HG03039 (cell line): ENCODE measurements around the gene SOAT2.
"Not testable (repeated sequence)": the region's sequence is repeated elsewhere in the genome, so short reads cannot be mapped to it uniquely, and the experiment has no call there.

Experiments
- ATAC-seq: cut with Tn5 transposase; IDR thresholded peaks from one replicate; pipeline ENCODE4 v1.9.1; 2021; ENCODE audit warnings: mild to moderate bottlenecking, moderate library complexity; ENCODE audit not compliant: unreplicated experiment

Gene SOAT2

GRCh38 chr12:53131844-53132243 is 28.6 kb downstream of the SOAT2 start:
- ATAC-seq = no peak

DNA sequence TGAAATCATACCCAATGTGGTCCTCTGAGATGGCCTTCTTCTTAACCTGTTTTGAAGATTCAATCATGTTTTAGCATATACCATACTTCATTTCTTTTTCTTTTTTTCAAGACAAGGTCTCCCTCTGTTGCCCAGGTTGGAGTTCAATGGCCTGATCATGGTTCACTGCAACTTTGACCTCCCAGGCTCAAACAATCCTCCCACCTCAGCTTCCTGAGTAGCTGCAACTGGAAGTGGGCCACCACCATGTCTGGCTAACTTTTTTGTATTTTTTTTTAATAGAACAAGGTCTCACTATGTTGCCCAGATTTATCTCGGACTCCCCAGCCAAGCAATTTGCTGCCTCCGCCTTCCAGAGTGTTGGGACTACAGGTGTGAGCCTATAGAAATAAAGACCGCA is 30.4 kb downstream of the SOAT2 start:
- no peak for ATAC-seq

DNA sequence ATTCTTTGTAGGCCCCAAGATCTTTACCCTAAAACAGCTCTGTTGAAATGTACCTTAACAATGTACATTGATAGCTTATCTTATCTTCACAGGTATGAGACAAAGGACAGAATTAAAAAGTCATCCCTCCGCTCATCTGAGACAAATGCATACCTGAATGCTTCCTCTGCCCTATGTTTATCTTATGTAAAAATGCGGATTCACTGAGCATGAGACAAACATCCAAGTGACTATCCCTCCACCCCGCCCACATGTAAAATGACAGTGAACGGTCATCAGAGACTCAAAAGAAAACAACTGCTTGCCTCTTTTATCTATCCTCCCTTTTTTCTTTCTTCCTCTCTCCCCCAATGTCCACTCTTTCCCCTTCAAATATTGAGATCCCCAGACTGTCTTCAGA is 40.1 kb downstream of the SOAT2 start:
- no peak for ATAC-seq

GRCh38 chr12:53145383-53146260 is 42.3 kb downstream of the SOAT2 start:
- ATAC-seq = no peak

GRCh38 chr12:53147181-53147580 is 43.9 kb downstream of the SOAT2 start:
- no peak for ATAC-seq

DNA sequence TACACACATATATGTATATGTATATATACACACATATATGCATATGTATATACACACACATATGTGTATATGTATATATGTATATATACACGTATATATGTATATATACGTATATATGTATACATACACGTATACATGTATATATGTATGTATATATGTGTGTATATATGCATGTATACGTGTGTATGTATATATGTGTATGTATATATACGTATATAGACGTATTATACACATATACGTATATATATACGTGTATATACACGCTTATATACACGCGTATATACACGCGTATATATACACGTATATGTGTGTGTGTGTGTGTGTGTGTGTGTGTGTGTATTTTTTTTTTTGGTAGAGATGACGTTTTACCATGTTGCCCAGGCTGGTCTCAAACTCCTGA is 44.4 kb downstream of the SOAT2 start:
- no peak for ATAC-seq

GRCh38 chr12:53151039-53151438 is 47.8 kb downstream of the SOAT2 start:
- ATAC-seq = no peak

DNA sequence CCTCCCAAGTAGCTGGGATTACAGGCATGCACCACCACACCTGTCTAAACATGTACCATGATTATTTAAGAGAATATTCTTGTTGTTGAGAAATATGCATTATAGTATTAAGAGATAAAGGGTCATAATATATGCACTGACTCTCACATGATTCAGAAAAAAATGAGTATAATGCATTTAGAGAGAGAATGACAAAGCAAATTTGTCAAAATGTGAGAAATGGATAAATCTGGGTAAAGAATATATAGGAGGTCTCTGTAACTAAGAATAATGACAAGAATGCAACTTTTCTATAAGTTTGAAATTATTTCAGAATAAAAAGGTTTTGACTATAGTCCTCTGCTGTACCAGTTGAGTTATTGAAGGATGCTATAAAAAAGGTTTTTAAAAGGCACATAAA is 49.1 kb downstream of the SOAT2 start:
- ATAC-seq = no peak

DNA sequence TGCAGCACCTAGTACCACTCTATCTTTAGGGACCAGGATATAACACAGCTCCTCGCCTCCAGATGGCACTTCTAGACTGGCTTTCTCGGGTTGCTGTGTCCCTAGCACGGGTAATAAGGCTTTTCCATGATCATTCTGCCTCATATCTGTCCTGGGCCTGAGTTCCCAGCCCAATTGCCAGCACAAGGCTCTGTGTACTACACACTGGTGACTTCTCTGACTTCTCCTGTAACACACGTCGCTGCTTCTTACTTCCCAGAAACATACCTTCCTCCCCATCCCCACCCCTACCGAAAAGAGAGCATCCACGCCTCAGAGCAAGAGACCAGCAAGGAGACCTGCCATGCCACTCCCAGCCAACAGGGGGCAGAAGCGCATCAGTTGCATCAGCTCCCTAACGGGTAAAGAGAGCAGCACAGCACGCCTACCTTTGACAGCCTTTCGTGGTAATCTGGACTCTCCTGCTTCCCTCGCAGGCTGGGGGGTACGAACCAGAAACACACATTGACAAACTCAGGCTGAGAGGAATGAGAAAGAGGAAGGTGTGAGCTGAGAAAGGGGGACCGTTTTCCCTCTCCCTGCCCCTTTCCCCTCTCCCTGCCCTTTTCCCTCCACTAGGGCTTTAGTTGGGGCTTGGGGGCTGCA is 56.0 kb downstream of the SOAT2 start:
- ATAC-seq = peak; percentile 58

DNA sequence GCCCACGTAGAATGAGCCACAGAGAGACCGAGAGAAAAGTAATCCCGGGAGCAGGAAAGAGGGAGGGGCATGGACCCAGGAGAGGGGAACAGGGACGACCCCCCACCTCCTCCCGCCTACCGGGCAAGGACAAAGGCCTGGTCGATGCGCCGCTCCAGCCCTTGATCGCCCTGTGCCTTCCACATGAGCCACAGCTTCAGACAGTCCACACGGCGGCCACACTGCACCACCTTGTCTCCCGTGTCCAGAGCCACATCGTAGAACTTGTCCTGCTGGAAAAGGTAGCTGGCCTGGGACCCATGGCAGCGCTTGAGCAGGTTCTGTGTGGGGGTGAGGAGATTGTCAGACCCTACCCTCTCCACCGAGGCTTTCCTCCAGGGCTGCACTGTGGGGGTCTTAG is 56.7 kb downstream of the SOAT2 start:
- ATAC-seq = no peak

- no peak for ATAC-seq
Observed at GRCh38 chr12:53160673-53161072, 57.4 kb downstream of the SOAT2 start.

- no peak for ATAC-seq
Observed at GRCh38 chr12:53161119-53161911, 58.0 kb downstream of the SOAT2 start.

GRCh38 chr12:53163008-53163407 is 59.7 kb downstream of the SOAT2 start:
- not testable (repeated sequence) for ATAC-seq

- ATAC-seq = no peak
Observed at GRCh38 chr12:53166837-53167236, 63.6 kb downstream of the SOAT2 start.

- ATAC-seq = no peak
Observed at GRCh38 chr12:53169644-53170043, 66.4 kb downstream of the SOAT2 start.

DNA sequence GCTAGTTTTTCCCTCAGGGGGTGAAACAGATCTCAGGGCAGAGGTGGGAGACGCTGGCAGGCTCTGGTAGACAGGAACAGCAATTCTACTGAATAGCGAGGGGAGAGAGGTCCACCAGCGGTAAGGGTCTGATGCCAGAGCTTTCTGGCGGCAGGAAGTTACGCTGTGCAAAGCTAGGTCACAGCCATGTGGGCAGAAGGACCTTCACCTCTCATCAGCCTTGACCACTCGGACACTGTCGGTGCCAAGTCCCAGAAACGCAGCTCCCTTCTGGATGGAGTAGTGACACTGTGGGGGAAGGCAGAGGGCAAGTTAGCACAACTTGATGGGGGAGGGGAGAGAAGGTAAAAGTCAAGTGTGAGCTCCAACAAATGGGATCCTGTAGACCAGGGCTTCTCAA is 66.9 kb downstream of the SOAT2 start:
- no peak for ATAC-seq

DNA sequence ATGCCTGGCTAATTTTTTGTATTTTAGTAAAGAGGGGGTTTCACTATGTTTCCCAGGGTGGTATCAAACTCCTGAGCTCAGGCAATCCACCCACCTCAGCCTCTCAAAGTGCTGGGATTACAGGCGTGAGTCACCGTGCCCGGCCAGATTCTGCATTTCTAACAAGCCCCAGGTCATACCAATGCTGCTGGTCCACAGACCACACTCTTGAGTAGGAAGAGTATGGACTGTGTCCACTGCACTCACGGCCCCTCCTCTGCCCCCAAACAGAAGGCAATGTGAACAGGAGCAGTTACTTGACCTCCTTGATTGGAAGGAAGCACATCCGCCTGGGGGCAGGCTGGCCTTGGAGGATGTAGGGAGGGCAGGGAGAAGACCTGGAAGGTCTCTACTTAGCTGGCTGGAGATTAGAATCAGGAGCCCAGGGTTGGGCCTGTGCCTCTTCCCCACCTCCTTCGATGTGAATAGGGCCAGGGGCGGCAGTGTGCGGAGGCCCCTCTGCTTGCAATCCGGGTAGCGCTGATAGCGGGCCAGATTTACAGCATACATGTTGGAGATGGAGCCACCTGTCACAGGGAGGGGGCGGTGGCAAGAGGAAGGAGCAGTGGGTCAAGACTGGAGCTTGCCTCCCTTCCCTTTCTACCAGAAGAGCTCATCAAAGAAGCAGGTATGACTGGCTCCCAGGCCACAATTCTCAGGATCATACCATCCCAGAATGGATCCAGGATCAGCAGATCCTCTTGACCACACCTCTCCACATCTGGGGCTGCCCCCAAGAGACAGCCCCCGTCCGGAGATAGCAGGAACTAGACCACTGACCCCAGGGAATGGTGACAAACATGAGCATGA is 67.8 kb downstream of the SOAT2 start:
- no peak for ATAC-seq

DNA sequence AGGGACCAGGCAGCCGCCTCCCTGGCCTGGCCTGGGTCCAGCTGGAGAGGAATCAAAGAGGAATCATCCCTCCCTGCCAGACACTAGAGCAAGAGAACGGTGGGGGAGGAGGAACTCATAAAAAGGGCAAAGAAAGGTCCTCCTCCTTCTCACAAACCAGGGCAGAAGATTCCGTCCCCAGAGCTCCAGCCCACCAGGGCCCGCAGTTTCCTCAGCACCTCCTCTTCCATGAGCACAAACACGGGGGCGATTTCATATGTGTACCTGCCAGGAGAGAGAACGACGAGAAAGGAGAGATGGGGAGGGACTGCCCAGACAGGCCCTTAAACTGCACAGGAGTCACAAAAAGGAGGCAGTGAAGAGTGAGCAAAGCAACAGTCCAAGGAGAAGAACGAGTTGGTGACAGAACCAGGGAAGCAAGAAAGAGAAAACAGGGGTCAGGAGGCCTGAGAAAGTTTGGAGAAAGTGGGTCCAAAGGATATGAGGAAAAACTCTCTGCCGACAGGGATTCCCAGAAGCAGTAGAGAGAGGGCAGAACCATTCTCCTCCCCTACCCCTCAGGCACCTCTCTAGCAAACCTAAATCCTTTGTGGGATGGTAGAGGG is 68.5 kb downstream of the SOAT2 start:
- no peak for ATAC-seq

- ATAC-seq = no peak
Observed at GRCh38 chr12:53172352-53172751, 69.1 kb downstream of the SOAT2 start.

- ATAC-seq = no peak
Observed at GRCh38 chr12:53173085-53173715, 69.9 kb downstream of the SOAT2 start.
